Esophagus muscularis mucosa (tissue), 3 donors: ENCODE results near the gene DUSP18.

Experiments used
- POLR2AphosphoS5 ChIP-seq, 2 donors: sonication (generic); formaldehyde crosslinking; IDR thresholded peaks; one replicate each; pipeline ENCODE4 v1.6.1; 2017; ENCODE audit warnings: antibody characterized with exemption in 2 of 2
- TF ChIP-seq, protein P1 (sequence below), 3 experiments: fragments of 200-600 bp in 2 of 3; fragments of 450-650 bp in 1 of 3; sonication (generic) in 2 of 3; IDR thresholded peaks; one replicate each; pipeline ENCODE4 v1.5.1; 2017 to 2019; ENCODE audit warnings: antibody characterized with exemption in 3 of 3, mild to moderate bottlenecking in 2 of 3, moderate library complexity in 1 of 3

DNA sequence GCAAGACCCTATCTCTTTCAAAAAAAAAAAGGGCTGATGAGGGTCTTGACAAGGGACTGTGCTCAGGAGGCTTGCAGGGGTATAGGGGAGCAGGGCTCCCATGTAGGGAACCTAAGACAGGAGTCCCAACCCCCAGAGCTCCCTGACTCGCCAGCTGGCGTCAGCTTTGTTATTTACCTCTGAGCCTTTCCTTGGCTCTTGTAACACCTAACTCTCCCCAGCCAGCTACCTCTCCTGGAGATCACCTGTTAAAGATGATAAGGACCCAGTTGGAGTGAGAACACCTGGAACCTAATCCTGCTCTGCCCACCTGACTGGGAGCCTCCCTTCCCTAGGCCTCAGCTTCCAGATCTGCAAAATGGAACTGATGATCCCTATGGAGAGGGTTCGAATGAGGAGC lies 18.9 kb downstream of the DUSP18 start:
- TF ChIP-seq, protein P1, sequence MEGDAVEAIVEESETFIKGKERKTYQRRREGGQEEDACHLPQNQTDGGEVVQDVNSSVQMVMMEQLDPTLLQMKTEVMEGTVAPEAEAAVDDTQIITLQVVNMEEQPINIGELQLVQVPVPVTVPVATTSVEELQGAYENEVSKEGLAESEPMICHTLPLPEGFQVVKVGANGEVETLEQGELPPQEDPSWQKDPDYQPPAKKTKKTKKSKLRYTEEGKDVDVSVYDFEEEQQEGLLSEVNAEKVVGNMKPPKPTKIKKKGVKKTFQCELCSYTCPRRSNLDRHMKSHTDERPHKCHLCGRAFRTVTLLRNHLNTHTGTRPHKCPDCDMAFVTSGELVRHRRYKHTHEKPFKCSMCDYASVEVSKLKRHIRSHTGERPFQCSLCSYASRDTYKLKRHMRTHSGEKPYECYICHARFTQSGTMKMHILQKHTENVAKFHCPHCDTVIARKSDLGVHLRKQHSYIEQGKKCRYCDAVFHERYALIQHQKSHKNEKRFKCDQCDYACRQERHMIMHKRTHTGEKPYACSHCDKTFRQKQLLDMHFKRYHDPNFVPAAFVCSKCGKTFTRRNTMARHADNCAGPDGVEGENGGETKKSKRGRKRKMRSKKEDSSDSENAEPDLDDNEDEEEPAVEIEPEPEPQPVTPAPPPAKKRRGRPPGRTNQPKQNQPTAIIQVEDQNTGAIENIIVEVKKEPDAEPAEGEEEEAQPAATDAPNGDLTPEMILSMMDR (IDR thresholded peaks at IDR 0.05): no peak
- no peak for TF ChIP-seq POLR2AphosphoS5 (IDR thresholded peaks at IDR 0.05)
